HG03442 (cell line): ENCODE measurements around the gene RMI1.
A peak's percentile ranks its signal among the peaks of the same experiment; 100 is the strongest.

Source experiments
- ATAC-seq: cut with Tn5 transposase; IDR thresholded peaks from one replicate; pipeline ENCODE4 v1.9.1; 2021; ENCODE audit warnings: mild to moderate bottlenecking, moderate library complexity; ENCODE audit not compliant: unreplicated experiment

RMI1 gene

DNA sequence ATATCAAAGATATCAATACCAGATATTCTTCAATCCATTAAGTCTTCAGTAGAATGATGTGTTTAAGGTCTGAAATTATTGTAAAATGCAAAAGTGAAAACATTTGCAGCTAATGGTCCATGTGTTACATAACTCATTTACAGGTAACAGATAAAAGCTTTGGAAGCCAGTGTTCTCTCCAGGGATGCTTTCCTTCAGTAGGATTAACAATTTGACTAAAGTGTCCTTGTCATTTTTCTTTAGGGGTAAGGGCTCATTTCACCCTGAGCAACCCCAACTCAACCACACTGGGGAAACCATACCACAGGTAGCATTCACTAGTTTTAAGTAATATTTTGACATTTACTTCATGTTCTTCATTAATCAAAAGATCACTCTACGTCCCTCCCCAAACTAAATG is 13.5 kb upstream of the RMI1 start:
- ATAC-seq, result no peak

DNA sequence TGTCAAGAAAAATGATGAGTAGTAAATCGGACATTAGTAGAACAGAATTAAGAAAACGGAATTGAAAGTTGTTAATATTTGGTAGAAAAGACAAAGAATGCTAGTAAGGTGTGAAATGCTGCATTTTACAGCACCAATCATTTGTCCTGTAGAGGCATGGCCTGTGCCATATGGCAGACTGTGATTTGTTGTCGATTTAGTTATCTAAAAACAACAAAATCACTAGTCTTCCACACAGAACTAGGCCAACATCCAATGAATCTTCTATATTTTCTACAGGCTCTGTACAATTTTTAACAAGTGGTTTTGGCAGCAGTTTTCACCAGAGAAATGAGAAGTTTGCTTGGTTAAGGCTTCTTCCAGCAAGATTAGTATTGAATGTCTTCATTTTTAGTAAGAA is 11.0 kb upstream of the RMI1 start:
- no peak for ATAC-seq

DNA sequence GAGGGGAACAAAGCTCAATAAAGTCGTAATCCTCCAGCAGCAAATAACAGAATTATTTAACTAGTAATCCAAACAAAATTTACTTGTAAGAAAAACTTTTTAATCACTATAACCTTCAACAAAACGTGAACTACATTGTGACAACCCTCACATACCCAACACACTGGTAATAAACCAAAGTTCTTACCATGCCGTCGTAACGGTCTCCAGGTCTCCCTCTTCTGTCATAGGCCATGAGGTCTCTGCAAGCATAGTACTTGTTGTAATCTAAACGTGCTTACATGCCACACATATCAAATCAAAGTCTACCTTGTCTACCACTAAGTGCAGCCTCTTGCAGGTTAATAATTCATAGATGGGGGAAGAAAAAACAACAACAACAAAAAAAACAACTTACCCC is 9.1 kb upstream of the RMI1 start:
- no peak for ATAC-seq

DNA sequence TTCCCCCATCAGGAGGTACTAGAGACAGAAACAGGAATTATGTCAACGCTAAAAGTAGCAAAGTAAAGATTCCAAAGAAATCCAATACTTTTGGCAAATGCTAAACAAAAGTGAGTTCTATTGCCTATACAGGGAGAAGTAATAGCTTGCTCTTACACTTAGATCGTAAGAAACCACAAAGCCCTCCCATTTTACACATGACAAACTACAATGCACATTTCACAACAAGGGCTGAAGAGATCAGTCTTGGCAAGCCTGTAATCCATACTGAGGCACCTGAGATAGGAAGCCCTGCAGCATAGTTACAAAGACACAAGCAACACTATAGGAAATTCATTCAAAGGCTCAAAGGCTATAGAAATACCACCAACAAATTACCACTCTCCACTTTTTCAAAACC is 8.3 kb upstream of the RMI1 start:
- no peak for ATAC-seq

DNA sequence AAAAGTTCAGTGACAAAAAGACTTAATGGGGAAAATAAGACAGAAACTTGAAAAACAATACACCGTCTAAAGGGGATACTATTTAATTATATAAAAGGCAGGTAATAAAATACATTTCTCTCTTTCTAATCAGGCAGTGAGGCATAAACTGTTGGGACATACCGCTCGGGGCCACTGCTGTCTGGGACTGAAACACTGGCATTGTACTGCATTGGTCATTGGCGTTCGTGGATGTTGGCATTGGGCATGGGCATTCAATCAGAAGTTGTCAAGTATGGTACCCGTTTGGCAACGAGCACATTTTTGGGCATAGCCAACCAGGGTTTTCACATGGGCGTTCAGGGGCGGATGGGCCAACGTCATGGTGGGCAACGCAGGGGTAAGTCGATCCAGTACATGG is 5.3 kb upstream of the RMI1 start:
- no peak for ATAC-seq

DNA sequence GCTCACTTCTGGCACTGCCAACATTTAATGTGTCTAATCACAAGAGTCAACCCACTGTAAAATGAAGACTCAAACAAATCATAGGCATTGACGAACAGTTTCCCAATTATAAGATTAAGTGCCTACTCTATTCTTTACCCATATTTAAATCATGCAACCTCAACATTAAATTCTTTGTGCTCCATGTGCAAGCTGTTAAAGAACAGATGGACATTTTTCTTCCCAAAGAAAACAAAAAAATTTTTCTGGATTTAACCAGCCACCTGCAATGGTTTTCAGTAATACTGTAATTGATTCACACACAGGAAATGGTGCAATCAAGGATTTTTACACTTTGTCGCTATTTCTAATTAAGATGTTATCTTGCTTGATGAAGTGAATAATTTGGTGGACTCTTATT is 4.2 kb upstream of the RMI1 start:
- no peak for ATAC-seq

DNA sequence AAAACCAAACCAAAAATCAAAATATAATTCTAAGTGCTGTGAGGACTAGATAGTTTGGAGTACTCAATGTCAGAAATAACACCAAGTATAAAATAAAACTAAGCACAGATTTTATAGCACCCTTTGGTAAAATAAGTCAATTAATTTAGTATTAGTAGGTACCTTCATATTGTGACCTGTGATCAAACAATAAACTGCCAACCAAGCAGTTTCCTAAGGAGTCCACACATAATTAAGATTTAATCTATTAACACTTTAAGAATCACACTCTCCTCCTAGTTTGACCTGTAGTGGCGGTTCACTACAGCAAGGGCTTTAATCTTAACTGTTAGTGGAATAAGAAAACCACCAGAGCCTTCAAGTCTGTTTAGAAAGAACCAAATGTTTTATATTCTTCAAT is 3.4 kb upstream of the RMI1 start:
- ATAC-seq, result no peak

DNA sequence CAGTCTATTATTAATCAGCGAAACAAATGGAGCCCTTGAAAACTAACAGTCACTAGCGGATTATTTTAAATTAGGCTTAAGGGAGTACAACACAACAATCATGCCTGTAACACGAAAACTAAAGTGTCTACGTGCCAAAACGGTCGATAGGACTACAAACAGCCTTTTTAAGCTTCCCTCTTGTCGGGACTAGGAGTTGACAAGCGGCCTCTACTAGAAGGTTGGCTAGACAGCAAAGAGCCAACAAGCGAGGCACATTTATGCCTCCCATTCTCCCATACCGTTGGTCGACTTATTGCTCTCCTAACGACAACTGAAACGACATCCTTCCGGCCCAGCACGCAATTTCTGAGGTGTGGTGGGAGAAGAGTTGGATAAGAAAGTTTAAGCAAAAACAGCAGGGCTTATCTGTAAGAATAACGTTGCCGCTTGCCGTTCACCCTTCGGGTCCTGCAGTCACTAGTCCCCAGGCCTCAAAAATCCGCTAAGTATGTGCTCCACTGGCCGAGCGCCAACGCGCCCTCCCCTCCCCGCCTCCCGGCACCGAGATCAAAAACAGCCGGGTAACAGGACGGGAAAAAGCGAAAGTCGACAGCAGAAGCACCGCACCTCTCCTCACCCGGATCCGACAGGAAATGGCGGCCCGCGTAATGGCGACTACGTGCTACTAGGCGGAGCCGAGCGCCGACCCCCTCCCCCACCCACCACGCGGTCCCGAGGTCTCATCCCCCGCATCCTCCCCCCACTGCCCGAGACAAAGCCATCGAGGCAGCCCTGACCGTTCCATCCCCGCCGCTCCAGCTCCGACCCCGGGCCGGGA is 1.4 kb upstream of the RMI1 start:
- peak; percentile 17 for ATAC-seq

DNA sequence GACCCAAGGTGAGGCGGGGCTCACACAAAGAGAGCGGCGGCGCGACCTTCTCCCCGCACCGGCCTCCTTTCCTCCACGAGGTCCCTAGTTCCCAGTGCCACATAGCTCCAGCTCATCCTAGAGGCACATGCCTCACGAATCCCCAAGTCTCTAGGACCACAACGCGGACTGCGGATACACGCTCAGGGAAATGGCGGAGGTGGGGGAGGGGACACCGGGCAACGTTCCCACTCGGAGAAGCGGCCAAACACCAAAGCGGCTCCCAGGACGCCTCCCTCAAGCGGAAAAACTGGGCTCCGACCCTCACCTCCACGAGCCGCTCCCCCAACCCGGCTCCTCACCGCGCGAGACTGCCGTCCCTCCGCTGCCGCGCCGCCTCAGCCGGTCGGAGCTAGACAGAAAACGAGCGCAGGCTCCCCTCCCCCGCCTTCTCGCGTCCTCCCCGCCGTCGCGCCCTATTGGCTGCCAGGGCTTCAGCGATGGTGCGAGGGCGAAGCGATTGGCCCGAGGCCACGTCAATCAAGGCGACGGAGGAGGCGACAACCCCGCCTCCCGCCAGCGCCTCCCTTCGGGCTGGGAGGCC is 702 bp upstream of the RMI1 start, which contains the start of gene HNRNPK:
Gene HNRNPK (minus strand): TSS at position 404 of the 583 bp plus-strand sequence. CDS start 1,963 bp downstream, outside the sequence.
- ATAC-seq, result peak; percentile 80

DNA sequence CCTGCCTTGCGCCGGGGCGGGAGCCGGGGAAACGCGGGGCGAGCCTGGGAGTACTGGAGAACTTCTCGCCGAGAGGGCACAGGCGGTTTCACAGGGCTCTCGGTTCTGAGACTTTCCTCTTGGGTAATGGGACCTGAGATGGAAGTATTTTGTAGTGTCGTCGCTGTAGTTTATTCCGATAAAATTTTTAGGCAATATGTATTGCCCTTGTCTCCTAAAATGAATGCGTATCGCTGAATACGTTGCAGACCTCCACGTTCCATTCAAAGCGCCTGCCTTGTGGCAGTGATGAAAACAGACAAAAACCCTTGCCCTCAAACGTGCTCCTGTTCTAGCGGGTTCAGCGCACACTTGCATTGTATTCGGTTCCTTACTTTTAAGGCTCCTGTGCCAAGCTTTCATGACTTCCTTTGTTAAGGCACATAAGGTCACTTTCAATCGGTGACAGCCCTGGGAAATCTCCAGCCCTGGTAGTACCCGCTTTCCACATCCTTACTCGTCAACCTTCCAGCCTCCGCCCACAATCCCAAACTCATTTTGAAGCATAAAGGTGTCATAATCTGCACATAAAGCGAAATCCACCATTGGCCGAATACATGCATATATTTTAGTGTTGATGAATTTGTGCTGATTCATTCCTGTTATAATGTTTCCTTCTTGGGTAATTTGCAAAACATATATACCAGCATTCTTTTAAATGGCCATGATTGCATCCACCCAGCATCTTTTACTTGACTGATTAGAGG is 694 bp downstream of the RMI1 start:
- peak; percentile 3 for ATAC-seq

DNA sequence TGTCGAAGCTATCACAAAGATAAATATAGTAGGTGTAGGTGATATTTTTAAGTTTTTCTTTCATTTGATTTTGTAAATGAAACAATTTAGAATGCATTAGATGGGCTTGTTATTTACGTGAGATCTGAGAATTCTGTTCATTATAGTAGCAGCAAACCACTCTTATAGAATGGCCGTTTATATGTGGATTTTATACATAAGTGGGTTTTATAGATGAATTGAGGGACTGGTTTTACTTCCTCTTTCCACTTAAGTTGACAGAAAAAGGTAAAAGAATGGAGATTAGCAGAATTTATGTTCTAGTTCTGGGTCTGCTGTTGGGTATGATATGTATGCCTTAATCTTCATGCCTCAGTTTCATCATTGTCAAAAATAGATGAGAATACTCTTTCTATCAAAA is 5.6 kb downstream of the RMI1 start:
- peak; percentile 38 for ATAC-seq

DNA sequence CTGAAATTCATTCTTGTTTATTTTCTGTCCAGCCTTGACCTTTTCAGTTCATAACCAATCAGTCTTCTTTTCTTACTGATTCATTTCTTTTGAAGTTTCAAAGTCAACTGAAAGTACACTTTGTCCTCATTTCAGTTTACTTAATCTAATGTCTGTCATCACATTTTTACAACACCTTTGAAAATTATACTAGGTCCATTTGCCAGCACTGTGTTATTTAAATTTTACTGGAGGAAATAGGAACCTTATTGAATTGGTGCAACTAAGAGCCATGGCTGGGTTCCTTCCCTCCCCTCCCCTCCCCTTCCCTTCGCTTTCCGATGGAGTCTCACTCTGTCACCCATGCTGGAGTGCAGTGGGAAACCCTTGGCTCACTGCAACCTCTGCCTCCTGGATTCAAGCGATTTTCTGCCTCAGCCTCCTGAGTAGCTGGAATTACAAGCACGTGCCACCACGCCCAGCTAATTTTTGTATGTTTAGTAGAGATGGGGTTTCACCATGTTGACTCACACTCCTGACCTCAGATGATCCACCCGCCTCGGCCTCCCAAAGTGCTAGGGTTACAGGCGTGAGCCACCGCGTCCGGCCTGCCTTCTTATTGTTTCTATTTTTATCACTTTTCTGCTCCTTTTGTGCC is 6.3 kb downstream of the RMI1 start:
- no peak for ATAC-seq

DNA sequence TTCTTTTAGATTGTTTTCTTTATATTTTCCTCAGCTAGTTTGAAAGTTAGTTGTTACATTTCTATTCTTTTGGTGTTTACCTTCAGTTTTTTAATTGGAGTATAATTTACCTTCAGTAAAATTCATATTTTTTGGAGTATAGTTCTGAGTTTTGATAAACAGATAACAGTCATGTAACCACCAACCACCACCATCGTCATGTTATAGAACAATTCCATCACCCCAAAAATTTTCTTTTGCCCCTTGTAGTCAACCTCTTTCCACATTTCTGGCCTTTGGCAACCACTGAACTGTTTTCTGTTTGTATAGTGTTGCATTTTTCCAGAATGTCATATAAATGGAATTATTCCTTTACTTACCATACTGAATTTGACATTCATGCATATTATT is 6.8 kb downstream of the RMI1 start:
- no peak for ATAC-seq

DNA sequence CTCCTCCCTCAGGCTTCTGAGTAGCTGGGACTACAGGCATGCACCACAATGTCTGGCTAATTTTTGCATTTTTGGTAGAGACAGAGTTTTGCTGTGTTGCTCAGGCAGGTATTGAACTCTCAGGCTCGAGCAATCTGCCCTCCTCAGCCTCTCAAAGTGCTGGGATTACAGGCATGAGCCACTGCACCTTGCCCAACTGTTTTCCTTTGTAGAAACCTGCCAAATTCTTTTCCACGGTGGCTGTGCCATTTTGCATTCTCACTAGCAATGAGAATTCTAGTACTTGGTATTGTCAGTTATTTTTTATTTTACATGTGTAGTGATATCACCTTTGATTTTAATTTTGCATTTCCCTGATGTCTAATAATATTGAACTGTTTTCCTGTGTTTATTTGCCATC is 7.8 kb downstream of the RMI1 start:
- ATAC-seq, result no peak

DNA sequence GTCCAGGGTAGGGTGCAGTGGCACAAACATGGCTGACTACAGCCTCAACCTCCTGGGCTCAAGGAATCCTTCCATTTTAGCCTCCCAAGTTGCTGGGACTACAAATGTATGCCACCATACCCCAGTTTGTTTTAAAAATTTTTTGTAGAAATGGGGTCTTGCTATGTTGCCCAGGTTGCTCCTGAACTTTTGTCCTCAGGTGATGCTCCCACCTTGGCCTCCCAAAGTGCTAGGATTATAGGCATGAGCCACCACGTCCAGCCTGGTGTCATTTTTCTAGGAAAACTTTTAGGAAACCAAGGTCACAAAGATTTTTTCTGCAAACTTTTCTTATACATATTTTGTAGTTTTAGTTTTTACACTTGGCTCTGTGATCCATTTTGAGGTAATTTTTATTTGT is 10.8 kb downstream of the RMI1 start:
- no peak for ATAC-seq

DNA sequence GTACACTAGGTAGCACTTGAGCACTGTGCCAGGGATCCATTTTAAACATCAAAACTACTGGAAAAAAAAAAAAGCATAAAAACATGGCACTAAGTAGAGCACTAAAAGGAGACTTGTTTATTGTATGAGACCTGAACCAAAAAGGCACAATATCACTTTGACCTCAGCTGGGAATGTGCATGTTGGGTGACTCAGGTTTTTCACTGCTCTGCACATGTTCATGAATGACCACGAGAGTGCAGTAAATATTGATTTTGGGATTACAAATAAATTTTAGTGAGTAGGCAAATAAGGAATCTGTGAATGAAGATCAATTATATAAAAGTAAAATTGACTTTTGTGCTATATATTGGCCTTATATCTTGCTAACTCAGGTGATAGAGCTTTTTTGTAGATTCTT is 11.8 kb downstream of the RMI1 start:
- ATAC-seq, result no peak

DNA sequence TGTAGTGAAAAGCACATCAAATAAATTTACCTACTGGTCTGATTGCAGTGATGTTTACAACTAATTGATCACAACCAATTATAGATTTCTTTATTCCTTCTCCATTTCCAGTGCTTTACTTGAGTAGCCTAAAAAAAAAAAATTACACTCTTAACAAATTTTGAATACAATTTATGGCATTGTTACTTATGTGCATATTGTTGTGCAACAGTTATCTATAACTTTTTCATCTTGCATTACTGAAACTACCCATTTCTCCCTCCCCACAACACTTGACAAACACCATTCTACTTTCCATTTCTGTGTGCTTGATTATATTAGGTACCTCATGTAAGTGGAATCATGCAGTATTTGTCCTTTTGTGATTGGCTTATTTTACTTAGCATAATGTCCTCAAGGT is 12.3 kb downstream of the RMI1 start:
- ATAC-seq, result no peak

DNA sequence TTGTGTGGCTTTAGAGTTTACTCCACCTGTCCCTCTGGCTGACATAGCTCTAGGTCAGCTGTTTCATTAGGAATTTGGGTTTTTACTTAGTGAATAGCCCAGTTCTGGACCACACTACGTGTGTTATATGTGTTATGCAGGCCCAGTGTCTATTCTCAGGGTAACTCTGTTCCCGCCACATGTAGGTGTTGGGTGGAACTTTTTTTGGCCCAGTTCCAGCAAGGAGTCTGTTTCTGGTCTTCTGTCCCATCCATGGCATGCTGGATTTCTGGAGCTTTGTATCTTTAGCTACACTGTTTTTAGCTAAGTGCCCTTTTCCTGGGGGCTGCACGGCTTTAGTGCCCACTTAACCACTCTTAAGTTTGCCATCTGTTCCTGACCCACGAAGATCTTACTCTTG is 15.5 kb downstream of the RMI1 start:
- ATAC-seq, result no peak

DNA sequence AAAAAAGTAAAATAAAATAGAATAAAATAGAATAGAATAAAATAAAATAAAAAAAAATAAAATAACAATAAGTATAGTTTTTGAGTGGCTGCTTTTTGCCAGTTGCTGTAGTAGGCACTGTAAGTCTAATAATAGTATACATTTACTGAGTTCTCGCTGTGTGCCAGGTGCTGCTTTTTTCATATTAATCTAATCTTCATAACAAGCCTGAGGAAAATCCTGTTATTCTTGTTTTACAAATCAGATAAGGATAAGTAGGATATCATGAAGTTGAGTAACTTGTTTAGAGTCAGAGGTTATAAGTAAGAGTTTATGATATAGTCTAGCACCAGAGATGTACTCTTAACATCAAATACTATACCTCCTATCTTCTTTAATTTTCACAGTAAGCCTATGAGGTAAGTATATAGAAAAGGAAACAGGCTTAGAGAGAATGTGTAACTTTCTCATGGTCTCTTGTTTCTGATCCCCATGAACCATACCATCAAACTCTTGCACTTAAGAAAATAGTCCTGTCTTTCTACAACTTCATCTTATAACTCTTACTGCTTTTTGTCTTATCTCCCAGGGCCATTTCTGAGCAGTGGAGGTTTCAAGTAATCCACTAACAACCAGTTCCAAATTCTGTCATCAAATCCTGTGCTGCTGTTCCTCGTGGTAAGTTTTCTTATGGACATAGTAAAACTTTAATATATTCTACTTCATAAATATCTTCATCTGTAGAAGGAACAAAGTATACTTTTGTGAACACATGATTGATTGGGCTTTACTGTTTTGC is 18.7 kb downstream of the RMI1 start:
- ATAC-seq, result no peak

DNA sequence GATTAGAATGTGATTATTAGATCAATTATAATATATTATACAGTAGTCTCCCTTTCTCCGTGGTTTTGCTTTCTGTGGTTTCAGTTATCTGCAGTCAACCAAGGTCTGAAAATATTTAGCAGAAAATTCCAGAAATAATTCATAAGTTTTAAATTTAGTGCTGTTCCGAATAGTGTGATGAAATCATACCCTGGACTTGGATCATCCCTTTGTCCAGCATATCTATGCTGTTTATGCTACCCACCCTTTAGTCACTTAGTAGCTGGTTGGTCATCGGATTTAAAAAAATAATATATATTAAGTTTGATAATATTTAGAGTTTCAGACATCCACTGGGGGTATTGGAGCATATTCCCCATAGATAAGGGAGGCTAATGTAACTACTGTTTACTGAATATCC is 19.6 kb downstream of the RMI1 start:
- ATAC-seq, result no peak

DNA sequence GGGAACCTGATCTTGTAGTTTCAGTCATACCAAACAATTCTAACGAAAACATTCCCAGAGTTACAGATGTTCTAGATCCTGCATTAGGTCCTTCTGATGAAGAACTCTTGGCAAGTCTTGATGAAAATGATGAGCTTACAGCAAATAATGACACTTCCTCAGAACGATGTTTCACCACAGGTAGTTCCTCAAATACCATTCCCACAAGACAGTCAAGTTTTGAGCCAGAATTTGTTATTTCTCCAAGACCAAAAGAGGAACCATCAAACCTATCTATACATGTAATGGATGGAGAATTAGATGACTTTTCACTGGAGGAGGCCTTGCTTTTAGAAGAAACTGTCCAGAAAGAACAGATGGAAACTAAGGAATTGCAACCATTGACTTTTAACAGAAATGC is 21.0 kb downstream of the RMI1 start:
- ATAC-seq, result no peak
